Measurements from ENCODE around the gene KRT79.

The KRT79 gene

GRCh38 chr12:52805739-52806138, 28.4 kb downstream of the KRT79 start:
- Histone ChIP-seq H3K4me1 (ENCODE audit: control insufficient read depth, low read length) (no peaks in the 10 kb centered on the region), H3F3A (ENCODE audit: control insufficient read depth, insufficient read depth) (no peaks in the 10 kb centered on the region), H3K36me3 (ENCODE audit: control insufficient read depth, low read length) (no peaks in the 10 kb centered on the region), H3K79me2 (ENCODE audit: control insufficient read depth, low read length) (no peaks in the 10 kb centered on the region), H3K4me2 (ENCODE audit: low read length) (no peak overlapping the region), H4K20me1 (ENCODE audit: control insufficient read depth, insufficient read depth, low read depth, low read length) (no peaks in the 10 kb centered on the region), H3K9me3 (ENCODE audit: control insufficient read depth, insufficient read depth, low read length) (no peaks in the 10 kb centered on the region), H3K27me3 (ENCODE audit: control insufficient read depth, low read length) (no peaks in the 10 kb centered on the region; the same call in 1 of the 2 replicates), H3K9me2 (replicated peaks; ENCODE audit: control insufficient read depth, low read length) (no peaks in the 10 kb centered on the region), H3K4me3 (ENCODE audit: low read length) (no peak overlapping the region), H3K27ac (ENCODE audit: low read depth, low read length) (no peak overlapping the region)
- TF ChIP-seq EZH2phosphoT487 (IDR thresholded peaks at IDR 0.05; ENCODE audit: borderline replicate concordance, low read length) = no peak
- TF ChIP-seq, protein P1, sequence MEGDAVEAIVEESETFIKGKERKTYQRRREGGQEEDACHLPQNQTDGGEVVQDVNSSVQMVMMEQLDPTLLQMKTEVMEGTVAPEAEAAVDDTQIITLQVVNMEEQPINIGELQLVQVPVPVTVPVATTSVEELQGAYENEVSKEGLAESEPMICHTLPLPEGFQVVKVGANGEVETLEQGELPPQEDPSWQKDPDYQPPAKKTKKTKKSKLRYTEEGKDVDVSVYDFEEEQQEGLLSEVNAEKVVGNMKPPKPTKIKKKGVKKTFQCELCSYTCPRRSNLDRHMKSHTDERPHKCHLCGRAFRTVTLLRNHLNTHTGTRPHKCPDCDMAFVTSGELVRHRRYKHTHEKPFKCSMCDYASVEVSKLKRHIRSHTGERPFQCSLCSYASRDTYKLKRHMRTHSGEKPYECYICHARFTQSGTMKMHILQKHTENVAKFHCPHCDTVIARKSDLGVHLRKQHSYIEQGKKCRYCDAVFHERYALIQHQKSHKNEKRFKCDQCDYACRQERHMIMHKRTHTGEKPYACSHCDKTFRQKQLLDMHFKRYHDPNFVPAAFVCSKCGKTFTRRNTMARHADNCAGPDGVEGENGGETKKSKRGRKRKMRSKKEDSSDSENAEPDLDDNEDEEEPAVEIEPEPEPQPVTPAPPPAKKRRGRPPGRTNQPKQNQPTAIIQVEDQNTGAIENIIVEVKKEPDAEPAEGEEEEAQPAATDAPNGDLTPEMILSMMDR (IDR thresholded peaks at IDR 0.05; ENCODE audit: low read depth, low read length, poor library complexity, severe bottlenecking) = no peak

DNA sequence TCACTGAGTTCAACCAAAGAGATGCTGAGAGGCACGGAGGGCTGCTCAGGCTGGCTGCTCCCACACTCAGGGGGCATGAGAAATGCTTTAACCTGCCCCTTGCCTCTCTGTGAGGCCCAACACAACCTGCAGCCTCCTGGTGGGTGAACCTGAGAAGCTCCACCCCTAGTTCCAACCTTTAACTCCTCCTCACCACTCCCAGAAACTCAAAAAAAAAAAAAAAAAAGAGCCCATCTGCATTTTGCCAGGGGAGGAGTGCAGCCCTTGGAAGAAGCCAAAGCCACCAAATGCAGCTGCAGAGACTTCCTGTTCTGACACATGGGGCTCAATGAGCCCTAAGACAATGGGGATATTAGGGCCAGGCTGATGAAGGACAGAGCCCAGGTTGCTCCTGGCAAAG, 29.1 kb downstream of the KRT79 start:
- Histone ChIP-seq H3K9me2 (replicated peaks; ENCODE audit: control insufficient read depth, low read length) (no peaks in the 10 kb centered on the region), H3F3A (ENCODE audit: control insufficient read depth, insufficient read depth) (no peaks in the 10 kb centered on the region), H3K27me3 (ENCODE audit: control insufficient read depth, low read length) (no peaks in the 10 kb centered on the region; the same call in 1 of the 2 replicates), H3K4me3 (ENCODE audit: low read length) (no peak overlapping the region), H4K20me1 (ENCODE audit: control insufficient read depth, insufficient read depth, low read depth, low read length) (no peaks in the 10 kb centered on the region), H3K79me2 (ENCODE audit: control insufficient read depth, low read length) (no peaks in the 10 kb centered on the region), H3K27ac (ENCODE audit: low read depth, low read length) (no peak overlapping the region), H3K9me3 (ENCODE audit: control insufficient read depth, insufficient read depth, low read length) (no peaks in the 10 kb centered on the region), H3K36me3 (ENCODE audit: control insufficient read depth, low read length) (no peaks in the 10 kb centered on the region), H3K4me2 (ENCODE audit: low read length) (no peak overlapping the region), H3K4me1 (ENCODE audit: control insufficient read depth, low read length) (no peaks in the 10 kb centered on the region)
- TF ChIP-seq EZH2phosphoT487 (IDR thresholded peaks at IDR 0.05; ENCODE audit: borderline replicate concordance, low read length) = no peak
- TF ChIP-seq, protein P1 (IDR thresholded peaks at IDR 0.05; ENCODE audit: low read depth, low read length, poor library complexity, severe bottlenecking) = no peak

- no peak overlapping the region for H3K27ac ChIP-seq (ENCODE audit: low read depth, low read length)
- no peaks in the 10 kb centered on the region for H3K4me1 ChIP-seq (ENCODE audit: control insufficient read depth, low read length)
- H3K36me3 ChIP-seq (ENCODE audit: control insufficient read depth, low read length) = no peaks in the 10 kb centered on the region
- H4K20me1 ChIP-seq (ENCODE audit: control insufficient read depth, insufficient read depth, low read depth, low read length) = no peaks in the 10 kb centered on the region
- H3K4me3 ChIP-seq (ENCODE audit: low read length) = no peak overlapping the region
- H3K27me3 ChIP-seq (ENCODE audit: control insufficient read depth, low read length) = no peaks in the 10 kb centered on the region; the same call in 1 of the 2 replicates
- no peak overlapping the region for H3K4me2 ChIP-seq (ENCODE audit: low read length)
- H3K79me2 ChIP-seq (ENCODE audit: control insufficient read depth, low read length) = no peaks in the 10 kb centered on the region
- TF ChIP-seq, protein P1 (IDR thresholded peaks at IDR 0.05; ENCODE audit: low read depth, low read length, poor library complexity, severe bottlenecking) = no peak
- TF ChIP-seq EZH2phosphoT487 (IDR thresholded peaks at IDR 0.05; ENCODE audit: borderline replicate concordance, low read length) = no peak
- no peaks in the 10 kb centered on the region for H3F3A ChIP-seq (ENCODE audit: control insufficient read depth, insufficient read depth)
- no peaks in the 10 kb centered on the region for H3K9me2 ChIP-seq (replicated peaks; ENCODE audit: control insufficient read depth, low read length)
- no peaks in the 10 kb centered on the region for H3K9me3 ChIP-seq (ENCODE audit: control insufficient read depth, insufficient read depth, low read length)
These were observed 31.7 kb downstream of the KRT79 start for GRCh38 chr12:52802442-52802841.

Measured in DOHH2 (cell line).